Liver (tissue), 9 donors: ENCODE data around the gene TRAPPC10. TPM values are rescaled to one million over a fixed set of nuclear protein-coding genes. Genes with fewer than 3 reads are reported as not detected.
"Not testable (repeated sequence)": the region's sequence is repeated elsewhere in the genome, so short reads cannot be mapped to it uniquely, and the experiment has no call there.

ENCODE experiments used
- DNase-seq: peaks from one replicate; pipeline ENCODE4 v3.0.0-alpha.2; 2017; ENCODE audit warnings: low spot score
- H3K27ac ChIP-seq, 2 donors: one replicate each; pipeline ENCODE4 v1.7.0; 2013; ENCODE audit warnings: inconsistent platforms in 2 of 2, low read length in 2 of 2, control low read depth in 1 of 2, low read depth in 1 of 2, mild to moderate bottlenecking in 1 of 2
- H3K27me3 ChIP-seq, 4 donors: one replicate each; pipeline versions ENCODE4 v1.6.1 to v1.7.0; 2013; ENCODE audit warnings: low read length in 3 of 4, inconsistent platforms in 1 of 4, mild to moderate bottlenecking in 1 of 4, moderate library complexity in 1 of 4; ENCODE audit not compliant: control insufficient read depth in 4 of 4, insufficient read depth in 4 of 4
- H3K36me3 ChIP-seq, 4 donors: one replicate each; pipeline versions ENCODE4 v1.6.1 to v1.7.0; 2013; ENCODE audit warnings: low read length in 3 of 4, mild to moderate bottlenecking in 3 of 4, low read depth in 1 of 4, moderate library complexity in 1 of 4; ENCODE audit not compliant: control insufficient read depth in 4 of 4, insufficient read depth in 3 of 4
- H3K4me1 ChIP-seq, 4 donors: one replicate each; pipeline versions ENCODE4 v1.6.1 to v1.7.0; 2013; ENCODE audit warnings: low read length in 3 of 4, mild to moderate bottlenecking in 3 of 4, moderate library complexity in 1 of 4; ENCODE audit not compliant: control insufficient read depth in 4 of 4, insufficient read depth in 4 of 4
- H3K4me3 ChIP-seq, 3 donors: one replicate each; pipeline versions ENCODE4 v1.6.1 to v1.7.0; 2013; ENCODE audit warnings: low read length in 3 of 3, control low read depth in 1 of 3, low read depth in 1 of 3, mild to moderate bottlenecking in 1 of 3
- H3K9ac ChIP-seq, 2 donors: one replicate each; pipeline ENCODE4 v1.7.0; 2013; ENCODE audit warnings: low read length in 2 of 2, mild to moderate bottlenecking in 2 of 2, moderate library complexity in 2 of 2, control low read depth in 1 of 2, low read depth in 1 of 2
- H3K9me3 ChIP-seq, 4 donors: one replicate each; pipeline versions ENCODE4 v1.6.1 to v1.7.0; 2013; ENCODE audit warnings: low read length in 3 of 4; ENCODE audit not compliant: control insufficient read depth in 4 of 4
- WGBS: extraction: QIAGEN DNeasy Blood & Tissue Kit; methylation state at CpG from one replicate; pipeline ENCODE4 v1.1.7; 2013; 5-methylcytosine and 5-hydroxymethylcytosine counted together
- polyA plus RNA-seq, 2 donors: library from polyadenylated mRNA; stranded (reverse) in 1 of 2; unstranded in 1 of 2; fragments of 200-250 nt in 1 of 2; fragments of >200 nt in 1 of 2; fragmentation: Nextera tagmentation in 1 of 2; extraction: Ambion mirVana in 1 of 2; gene quantifications; one replicate each; pipeline versions ENCODE4 v1.2.1 to v1.2.3, GENCODE V29; 2013 to 2015
- total RNA-seq, 2 donors: library from RNA; depleted of rRNA; stranded (reverse); fragments of >200 nt; gene quantifications; one replicate each; pipeline ENCODE4 v1.2.3, GENCODE V29; 2014
- donor health status: healthy.
- donor health status: healthy.
- donor health status: healthy.
- donor health status: healthy.
- donor health status: healthy.

TRAPPC10 gene
- total and polyA plus RNA-seq, 4 donors, result 4.9 to 24.9 (median 11.9) TPM

DNA sequence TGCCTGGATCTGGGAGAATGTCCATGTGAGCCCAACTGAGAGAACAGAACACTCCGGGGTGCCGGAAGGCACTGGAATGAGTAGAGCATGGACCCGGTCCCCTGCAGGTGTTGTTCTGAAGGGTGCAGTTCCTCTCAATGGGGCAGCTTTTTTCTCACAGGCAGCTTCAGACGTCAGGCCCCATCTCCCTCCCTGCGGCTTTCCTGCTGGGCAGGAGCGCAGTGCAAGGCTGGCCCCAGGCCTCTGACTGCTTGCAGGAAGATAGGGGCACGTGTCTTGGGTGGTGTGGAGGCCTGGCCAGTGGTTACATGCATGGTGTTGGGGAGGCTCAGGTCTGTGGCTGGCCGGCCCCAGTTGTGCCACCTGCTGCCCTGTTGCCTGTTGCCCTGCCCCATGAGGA is 131.9 kb downstream of the TRAPPC10 start:
- DNase-seq, H3K9ac ChIP-seq, H3K27ac ChIP-seq, H3K36me3 ChIP-seq, H3K27me3 ChIP-seq, H3K4me1 ChIP-seq, H3K4me3 ChIP-seq, H3K9me3 ChIP-seq: not testable (repeated sequence)
- WGBS, result no CpG with 5 or more reads among the region's 8 CpGs

DNA sequence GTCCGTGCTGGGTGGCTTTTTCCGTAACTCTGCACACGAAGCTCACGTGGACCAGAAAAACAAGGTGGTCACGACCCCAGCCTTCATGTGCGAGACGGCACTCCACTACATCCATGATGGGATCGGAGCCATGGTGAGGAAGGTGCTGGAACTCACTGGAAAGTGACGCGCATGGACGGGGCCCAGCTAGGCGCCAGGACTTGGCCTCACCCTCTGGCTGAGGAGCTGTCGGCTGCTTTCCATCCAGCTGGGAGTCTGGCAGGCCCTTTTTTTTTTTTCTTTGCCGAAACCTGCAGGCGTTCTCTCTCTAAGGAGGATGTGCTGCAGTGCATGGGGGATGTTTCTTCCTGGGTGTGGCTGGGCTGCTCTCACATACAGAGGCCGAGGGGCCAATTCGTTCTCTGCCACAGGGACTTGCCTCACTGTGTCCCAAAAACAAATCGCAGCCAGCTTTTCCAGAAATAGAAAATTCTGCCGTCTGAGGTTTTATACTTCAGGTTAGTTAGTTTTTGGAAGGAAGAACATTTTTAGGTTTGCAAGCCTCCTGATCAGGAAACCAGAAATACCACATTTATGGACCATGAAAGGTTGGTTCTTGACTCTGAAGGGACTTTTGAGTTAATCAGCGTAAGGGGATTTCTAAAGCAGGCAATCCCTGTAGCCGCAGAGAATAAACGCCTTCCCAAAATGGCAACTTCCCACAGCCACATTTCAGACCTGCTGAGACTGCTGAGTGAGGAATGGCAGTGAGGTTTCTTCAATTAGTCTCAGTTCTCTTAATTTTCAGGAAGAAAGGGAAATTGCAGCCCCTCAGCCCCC is 132.9 kb downstream of the TRAPPC10 start:
- H3K9ac ChIP-seq, DNase-seq, H3K9me3 ChIP-seq, H3K4me3 ChIP-seq, H3K27me3 ChIP-seq, H3K36me3 ChIP-seq, H3K4me1 ChIP-seq, H3K27ac ChIP-seq: not testable (repeated sequence)
- WGBS, result no CpG with 5 or more reads among the region's 22 CpGs

DNA sequence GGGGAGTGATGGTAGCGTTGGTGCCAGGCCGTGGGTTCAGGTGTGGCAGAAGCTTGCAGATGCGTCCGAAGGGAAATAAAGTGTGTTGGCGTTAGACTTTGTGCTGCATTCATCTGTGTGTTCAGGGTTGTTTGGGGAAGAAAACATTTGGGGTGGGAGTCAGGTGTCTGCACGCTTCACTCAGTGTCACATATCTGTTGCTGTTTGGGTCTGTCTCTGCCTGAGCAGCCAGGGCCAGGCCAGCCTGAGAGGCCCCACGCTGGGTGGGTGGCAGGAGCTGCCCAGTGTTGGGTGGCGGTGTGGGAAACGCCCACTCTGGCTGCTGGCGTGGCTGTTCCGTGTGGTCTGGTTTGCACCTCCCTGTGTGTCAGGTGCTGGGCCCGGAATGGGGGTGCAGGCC is 133.5 kb downstream of the TRAPPC10 start:
- DNase-seq, H3K27me3 ChIP-seq, H3K36me3 ChIP-seq, H3K4me3 ChIP-seq, H3K4me1 ChIP-seq, H3K9ac ChIP-seq, H3K9me3 ChIP-seq, H3K27ac ChIP-seq: not testable (repeated sequence)
- WGBS, result no CpG with 5 or more reads among the region's 12 CpGs

DNA sequence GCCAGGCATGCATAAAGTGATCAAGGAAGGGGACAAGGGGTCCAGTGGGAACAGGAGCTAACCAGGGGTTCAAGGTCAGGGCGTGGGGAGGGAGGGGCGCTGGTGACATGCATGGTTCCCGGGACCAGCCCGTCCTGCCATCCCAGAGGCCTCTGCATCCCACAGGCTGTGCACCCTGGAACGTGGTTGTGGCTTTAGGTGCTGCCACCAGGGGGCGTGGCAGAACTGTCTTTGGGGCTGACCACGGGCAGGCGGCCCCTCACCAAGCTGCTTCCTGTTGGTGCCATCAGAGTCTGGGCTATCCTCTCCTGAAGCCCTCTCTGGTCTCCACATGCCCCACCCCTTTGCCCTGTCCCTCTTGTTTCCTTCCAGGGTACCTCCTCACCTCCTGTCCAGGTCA is 135.0 kb downstream of the TRAPPC10 start:
- no CpG with 5 or more reads among the region's 8 CpGs for WGBS
- DNase-seq, H3K9ac ChIP-seq, H3K4me1 ChIP-seq, H3K36me3 ChIP-seq, H3K4me3 ChIP-seq, H3K27me3 ChIP-seq, H3K27ac ChIP-seq, H3K9me3 ChIP-seq: not testable (repeated sequence)

DNA sequence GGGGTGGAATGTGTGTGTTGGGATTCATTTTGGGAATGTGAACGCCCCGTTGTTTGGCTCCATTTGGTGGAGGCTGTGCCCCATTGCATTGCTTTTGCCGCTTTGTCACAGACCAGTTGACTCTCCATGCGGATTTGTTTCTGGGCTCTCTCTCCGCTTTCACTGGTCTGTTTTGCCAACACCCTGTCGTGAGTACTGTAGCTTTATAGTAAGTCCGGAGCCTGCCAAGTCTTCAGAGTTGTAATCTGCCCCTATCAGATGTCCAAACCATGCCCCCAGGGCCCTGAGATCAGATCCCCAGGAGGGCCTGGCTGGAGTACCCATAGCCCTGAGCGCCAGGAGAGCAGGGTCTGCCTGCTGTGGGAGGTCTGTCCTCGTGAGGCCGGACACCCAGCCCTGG is 138.1 kb downstream of the TRAPPC10 start:
- H3K9me3 ChIP-seq, H3K4me3 ChIP-seq, H3K27ac ChIP-seq, H3K36me3 ChIP-seq, H3K4me1 ChIP-seq, DNase-seq, H3K9ac ChIP-seq, H3K27me3 ChIP-seq: not testable (repeated sequence)
- whole genome bisulfite sequencing, result no CpG with 5 or more reads among the region's 10 CpGs

DNA sequence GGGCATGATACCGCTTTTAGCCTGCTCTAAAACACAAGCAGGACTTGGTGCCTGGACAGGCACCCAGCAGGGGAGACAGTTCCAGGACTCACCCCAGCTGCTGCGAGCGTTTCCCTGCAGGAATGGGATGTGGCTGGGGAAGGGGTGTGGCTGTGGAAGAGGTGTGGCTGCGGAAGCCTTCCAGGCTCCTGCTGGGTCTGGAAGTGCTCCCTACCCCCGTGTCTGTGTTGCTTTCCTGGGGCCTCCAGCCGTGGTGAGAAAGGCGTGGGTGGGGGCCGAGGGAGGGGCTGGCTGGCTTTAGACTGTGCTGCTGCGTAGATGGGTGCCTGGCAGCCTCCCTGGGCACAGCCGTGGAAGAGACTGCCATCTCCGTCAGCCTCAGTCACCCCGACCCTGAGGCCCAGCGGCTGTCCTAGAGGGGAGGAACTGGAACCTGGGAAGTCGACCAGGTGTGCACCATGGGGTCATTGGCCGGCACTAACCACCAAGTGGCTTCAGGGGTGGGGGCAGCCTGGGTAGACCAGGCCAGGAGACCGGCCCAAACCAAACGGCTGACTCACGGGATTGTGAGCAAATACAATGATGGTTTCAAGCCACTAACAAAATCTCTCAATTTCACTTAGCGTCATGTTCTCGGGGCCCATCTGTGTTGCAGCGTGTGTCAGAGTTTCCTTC is 141.2 kb downstream of the TRAPPC10 start:
- WGBS, result no CpG with 5 or more reads among the region's 21 CpGs
- not testable (repeated sequence) for DNase-seq, H3K9me3 ChIP-seq, H3K4me1 ChIP-seq, H3K9ac ChIP-seq, H3K27ac ChIP-seq, H3K27me3 ChIP-seq, H3K4me3 ChIP-seq, H3K36me3 ChIP-seq

DNA sequence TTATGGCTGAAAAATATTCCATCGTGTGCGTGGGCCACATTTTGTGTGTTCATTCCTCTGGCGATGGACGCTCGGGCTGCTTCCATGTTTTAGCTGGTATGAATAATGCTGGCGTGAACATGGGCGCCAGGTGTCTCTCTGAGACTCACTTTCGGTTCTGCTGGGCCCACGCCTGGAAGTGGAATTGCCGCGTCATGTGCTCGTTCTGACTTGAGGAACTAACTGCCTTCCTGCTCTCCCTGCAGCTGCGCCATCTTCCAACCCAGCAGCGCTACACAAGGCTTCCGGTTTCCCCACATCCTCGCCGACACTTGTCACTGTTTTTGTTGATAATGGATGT is 141.8 kb downstream of the TRAPPC10 start:
- H3K9ac ChIP-seq, H3K36me3 ChIP-seq, H3K27ac ChIP-seq, DNase-seq, H3K27me3 ChIP-seq, H3K4me1 ChIP-seq, H3K4me3 ChIP-seq, H3K9me3 ChIP-seq: not testable (repeated sequence)
- 93% methylated on average over 5 of the region's 17 CpGs for WGBS

DNA sequence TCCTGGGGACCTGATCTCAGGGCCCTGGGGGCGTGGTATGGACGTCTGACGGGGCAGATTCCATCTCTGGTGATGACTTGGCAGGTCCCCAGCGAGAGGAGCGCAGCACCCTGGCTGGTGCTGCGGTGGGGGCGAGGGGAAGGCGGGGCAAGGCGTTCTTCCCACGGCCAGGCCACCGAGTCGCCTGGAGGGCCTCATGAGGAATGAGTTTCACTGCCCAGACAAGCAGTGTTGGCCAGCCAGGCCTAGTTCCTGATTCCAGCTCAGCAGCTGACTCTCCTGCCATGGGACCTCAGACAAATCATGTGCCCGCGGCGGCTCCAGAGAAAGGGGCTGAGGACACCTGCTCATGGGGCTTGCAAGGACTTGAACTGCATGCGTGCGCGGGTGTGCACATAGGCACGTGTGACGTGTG is 142.7 kb downstream of the TRAPPC10 start:
- H3K4me1 ChIP-seq, H3K36me3 ChIP-seq, H3K9me3 ChIP-seq, H3K9ac ChIP-seq, H3K27ac ChIP-seq, H3K27me3 ChIP-seq, H3K4me3 ChIP-seq, DNase-seq: not testable (repeated sequence)
- WGBS, result no CpG with 5 or more reads among the region's 20 CpGs
